ENCODE data around the gene DECR2.
"Not testable (repeated sequence)": the region's sequence is repeated elsewhere in the genome, so short reads cannot be mapped to it uniquely, and the experiment has no call there.

The DECR2 gene

DNA sequence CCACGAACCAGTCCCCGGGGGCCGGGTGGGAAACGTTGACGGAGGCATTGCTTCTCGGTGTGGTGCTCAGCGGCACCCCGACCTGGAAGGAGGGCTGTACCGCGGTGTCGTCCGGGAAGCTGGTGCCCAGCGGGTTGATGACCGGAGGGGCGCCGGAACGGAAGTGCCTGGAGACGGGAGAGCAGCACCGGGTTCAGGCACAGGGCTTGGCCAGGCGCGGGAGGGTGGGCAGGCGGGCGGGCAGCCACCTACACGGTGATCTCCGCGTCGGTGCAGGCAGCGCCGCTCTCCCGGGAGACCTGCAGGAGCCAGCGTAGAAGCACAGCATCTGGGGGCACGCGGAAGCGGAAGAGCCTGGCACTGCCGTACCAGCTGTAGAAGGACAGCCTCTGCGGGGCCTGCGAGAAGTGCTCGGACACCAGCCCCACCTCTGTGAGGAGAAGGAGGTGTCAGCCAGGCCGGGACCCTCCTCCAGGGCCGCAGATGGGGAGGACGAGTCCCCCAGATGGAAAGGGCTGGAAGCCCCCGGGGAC lies 24.2 kb upstream of the DECR2 start:
- DNase-seq (ENCODE audit: extremely low read depth, low read depth) = no peak
- H3K4me3 ChIP-seq (replicated peaks; ENCODE audit: low read depth, low read length) = no peak overlapping the region
- TF ChIP-seq, protein P1, sequence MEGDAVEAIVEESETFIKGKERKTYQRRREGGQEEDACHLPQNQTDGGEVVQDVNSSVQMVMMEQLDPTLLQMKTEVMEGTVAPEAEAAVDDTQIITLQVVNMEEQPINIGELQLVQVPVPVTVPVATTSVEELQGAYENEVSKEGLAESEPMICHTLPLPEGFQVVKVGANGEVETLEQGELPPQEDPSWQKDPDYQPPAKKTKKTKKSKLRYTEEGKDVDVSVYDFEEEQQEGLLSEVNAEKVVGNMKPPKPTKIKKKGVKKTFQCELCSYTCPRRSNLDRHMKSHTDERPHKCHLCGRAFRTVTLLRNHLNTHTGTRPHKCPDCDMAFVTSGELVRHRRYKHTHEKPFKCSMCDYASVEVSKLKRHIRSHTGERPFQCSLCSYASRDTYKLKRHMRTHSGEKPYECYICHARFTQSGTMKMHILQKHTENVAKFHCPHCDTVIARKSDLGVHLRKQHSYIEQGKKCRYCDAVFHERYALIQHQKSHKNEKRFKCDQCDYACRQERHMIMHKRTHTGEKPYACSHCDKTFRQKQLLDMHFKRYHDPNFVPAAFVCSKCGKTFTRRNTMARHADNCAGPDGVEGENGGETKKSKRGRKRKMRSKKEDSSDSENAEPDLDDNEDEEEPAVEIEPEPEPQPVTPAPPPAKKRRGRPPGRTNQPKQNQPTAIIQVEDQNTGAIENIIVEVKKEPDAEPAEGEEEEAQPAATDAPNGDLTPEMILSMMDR (IDR thresholded peaks at IDR 0.05; ENCODE audit: low read depth, low read length, missing control alignments) = no peak

DNA sequence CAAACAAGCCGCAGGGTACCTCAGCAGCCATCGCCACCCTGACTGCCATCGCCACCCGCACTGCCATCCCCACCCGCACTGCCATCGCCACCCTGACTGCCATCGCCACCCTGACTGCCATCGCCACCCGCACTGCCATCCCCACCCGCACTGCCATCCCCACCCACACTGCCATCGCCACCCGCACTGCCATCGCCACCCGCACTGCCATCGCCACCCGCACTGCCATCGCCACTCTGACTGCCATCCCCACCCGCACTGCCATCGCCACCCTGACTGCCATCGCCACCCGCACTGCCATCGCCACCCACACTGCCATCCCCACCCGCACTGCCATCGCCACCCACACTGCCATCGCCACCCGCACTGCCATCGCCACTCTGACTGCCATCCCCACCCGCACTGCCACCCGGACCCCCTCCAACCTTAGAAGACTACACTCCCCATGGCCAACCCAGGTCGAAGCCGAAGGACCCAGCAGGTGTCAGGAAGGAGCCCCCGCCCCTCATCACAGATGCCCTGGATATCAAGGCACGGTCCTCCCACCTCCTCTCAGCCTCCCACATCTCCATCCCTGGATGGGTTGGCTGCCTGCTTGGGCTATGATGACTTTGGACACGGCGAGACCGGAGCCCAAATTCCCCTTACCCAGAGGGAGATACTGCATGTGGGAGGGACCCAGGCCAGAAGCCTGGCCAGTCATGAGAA lies 23.4 kb upstream of the DECR2 start:
- not testable (repeated sequence) for DNase-seq (ENCODE audit: extremely low read depth, low read depth); H3K4me3 ChIP-seq (replicated peaks; ENCODE audit: low read depth, low read length)

DNA sequence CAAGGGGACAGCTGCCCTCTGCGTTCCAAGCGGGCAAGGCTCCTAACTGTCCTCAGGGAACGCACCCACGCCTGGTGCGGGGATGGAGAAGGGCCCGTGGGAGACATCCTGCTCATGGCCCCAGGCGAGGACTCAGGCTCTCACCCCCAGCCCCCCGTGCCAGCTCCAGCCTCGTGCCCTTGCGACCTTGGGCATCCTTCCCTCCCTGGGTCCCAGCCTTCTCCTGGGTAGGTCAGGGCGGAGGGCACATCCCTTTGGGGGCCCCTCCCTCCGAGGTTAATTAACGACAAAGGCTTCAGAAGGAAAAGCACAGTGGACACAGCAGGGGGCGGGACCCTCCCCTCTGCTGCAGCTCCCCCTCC lies 22.9 kb upstream of the DECR2 start:
- no peak overlapping the region for H3K4me3 ChIP-seq (replicated peaks; ENCODE audit: low read depth, low read length)
- no peak for DNase-seq (ENCODE audit: extremely low read depth, low read depth)
- TF ChIP-seq, protein P1 (IDR thresholded peaks at IDR 0.05; ENCODE audit: low read depth, low read length, missing control alignments) = no peak

DNA sequence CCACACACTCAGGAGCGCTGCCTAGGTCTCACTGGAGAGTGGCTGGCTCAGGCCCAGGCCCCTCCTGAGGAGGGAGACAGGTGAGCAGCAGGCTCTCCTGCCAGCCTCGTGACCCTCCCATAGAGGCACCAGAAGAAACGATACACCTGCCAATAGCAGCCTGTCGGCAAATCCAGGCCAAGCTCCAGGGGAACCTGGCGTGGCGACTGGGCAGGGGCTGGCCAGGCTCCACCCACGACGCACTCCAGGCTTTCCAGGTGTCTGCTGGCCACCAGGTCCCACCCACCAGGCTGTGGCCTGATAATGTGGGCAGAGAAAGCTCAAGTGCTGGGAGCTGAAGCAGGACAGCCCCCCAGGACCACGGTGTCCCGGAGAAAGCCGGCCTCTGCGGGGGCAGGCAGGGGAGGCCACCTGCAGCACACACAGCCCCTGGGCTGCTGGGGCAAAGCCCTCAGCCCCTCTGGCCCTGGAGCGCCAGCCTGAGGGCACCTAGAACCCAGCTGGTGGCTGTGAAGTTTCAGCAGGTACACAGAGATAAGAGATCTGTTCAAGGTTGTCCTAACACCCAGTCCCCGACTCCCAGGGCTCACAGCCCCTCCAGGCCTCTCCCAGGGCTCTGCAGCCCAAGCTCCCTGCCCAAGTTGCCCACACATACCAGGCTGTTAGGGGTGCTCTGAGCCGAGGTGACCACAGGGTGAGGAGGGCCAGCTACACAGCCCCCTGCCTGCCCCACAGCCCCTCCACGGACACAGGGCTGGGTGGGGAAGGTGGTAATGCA lies 22.3 kb upstream of the DECR2 start:
- no peak overlapping the region for H3K4me3 ChIP-seq (replicated peaks; ENCODE audit: low read depth, low read length)
- no peak for DNase-seq (ENCODE audit: extremely low read depth, low read depth)
- TF ChIP-seq, protein P1 (IDR thresholded peaks at IDR 0.05; ENCODE audit: low read depth, low read length, missing control alignments) = no peak

DNA sequence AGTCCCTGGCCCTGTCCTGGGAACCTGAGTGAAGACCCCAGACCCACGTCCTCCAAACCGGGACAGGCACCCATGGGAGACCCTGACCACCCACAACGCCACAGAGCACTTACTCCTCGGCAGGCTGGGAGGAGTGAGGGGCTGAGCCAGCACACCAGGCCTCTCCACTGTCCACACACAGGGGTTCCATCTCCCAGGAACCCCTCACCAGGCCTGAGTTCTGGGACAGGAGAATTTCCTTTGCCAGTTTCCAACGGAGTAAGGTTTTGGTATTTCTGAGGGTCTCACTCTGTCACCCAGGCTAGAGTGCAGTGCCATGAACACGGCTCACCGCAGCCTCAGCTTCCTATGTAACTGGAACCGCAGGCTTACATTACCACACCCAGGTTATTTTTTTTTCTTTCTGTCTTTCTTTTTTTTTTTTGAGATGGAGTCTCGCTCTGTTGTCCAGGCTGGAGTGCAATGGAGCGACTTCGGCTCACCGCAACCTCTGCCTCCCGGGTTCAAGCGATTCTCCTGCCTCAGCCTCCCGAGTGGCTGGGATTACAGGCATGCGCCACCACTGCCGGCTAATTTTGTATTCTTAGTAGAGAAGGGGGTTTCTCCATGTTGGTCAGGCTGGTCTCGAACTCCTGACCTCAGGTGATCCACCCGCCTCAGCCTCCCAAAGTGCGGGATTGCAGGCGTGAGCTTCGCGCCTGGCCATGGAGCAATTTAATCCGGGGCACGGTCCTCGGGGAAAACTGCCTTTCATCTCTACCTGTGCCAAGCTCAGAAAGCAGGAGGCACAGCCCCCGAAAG lies 21.5 kb upstream of the DECR2 start:
- TF ChIP-seq, protein P1 (IDR thresholded peaks at IDR 0.05; ENCODE audit: low read depth, low read length, missing control alignments) = no peak
- H3K4me3 ChIP-seq (replicated peaks; ENCODE audit: low read depth, low read length) = peak overlapping the region; percentile 77
- DNase-seq (ENCODE audit: extremely low read depth, low read depth) = no peak

DNA sequence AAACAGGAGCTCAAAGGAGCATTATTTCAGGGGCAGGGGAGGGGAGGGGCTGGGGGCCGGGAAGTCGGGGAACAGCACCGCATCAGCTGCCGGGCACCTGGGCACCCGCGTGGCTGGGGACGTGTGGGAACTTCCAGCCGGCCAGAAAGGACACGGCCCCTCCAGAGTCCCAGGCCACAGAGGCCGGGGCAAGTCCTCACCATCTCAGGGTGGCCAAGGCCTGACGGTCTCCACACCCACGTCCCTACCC lies 21.0 kb upstream of the DECR2 start:
- TF ChIP-seq, protein P1 (IDR thresholded peaks at IDR 0.05; ENCODE audit: low read depth, low read length, missing control alignments) = no peak
- DNase-seq (ENCODE audit: extremely low read depth, low read depth) = no peak
- peak overlapping the region; percentile 77 for H3K4me3 ChIP-seq (replicated peaks; ENCODE audit: low read depth, low read length)
